ENCODE results near the gene SGTA. TPM values are rescaled to one million over a fixed set of nuclear protein-coding genes. Genes with fewer than 3 reads are reported as not detected.
A peak's percentile ranks its signal among the peaks of the same experiment; 100 is the strongest.

SGTA gene
- total and polyA plus RNA-seq, 2 of the 8 experiments (the other 6 are each of a cell fraction or from before 2014, with no cell fraction given), result 86.8 to 130 TPM

DNA sequence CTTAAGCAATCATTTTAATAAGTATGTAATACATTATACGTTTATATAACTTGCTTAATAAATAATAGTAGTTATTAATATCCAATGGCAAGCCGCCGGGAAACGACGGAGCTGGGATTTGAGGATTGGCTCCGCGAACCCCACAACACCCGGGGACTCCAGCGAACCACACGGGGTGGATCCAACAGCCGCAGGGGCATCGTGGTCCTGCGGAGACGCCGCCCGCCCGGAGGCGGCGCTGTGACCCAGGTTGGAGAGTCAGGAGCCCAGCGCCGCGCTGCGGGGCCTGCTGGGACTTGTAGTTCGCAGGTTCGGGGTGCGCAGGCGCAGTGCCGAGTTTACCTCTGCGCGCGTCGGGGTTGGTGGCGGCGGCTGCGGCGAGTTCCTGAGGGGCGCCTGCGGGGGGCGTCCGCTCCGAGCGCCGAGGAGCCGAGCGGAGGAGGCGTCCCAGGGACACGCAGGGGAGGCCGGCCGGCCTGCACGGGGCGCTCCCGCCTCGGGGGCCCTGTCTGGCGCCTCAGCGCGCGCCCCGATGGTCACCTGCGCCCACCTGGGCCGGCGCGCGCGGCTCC is 36.6 kb upstream of the SGTA start, which contains the start of gene ZNF554 (continued):
- TF ChIP-seq, protein P1, sequence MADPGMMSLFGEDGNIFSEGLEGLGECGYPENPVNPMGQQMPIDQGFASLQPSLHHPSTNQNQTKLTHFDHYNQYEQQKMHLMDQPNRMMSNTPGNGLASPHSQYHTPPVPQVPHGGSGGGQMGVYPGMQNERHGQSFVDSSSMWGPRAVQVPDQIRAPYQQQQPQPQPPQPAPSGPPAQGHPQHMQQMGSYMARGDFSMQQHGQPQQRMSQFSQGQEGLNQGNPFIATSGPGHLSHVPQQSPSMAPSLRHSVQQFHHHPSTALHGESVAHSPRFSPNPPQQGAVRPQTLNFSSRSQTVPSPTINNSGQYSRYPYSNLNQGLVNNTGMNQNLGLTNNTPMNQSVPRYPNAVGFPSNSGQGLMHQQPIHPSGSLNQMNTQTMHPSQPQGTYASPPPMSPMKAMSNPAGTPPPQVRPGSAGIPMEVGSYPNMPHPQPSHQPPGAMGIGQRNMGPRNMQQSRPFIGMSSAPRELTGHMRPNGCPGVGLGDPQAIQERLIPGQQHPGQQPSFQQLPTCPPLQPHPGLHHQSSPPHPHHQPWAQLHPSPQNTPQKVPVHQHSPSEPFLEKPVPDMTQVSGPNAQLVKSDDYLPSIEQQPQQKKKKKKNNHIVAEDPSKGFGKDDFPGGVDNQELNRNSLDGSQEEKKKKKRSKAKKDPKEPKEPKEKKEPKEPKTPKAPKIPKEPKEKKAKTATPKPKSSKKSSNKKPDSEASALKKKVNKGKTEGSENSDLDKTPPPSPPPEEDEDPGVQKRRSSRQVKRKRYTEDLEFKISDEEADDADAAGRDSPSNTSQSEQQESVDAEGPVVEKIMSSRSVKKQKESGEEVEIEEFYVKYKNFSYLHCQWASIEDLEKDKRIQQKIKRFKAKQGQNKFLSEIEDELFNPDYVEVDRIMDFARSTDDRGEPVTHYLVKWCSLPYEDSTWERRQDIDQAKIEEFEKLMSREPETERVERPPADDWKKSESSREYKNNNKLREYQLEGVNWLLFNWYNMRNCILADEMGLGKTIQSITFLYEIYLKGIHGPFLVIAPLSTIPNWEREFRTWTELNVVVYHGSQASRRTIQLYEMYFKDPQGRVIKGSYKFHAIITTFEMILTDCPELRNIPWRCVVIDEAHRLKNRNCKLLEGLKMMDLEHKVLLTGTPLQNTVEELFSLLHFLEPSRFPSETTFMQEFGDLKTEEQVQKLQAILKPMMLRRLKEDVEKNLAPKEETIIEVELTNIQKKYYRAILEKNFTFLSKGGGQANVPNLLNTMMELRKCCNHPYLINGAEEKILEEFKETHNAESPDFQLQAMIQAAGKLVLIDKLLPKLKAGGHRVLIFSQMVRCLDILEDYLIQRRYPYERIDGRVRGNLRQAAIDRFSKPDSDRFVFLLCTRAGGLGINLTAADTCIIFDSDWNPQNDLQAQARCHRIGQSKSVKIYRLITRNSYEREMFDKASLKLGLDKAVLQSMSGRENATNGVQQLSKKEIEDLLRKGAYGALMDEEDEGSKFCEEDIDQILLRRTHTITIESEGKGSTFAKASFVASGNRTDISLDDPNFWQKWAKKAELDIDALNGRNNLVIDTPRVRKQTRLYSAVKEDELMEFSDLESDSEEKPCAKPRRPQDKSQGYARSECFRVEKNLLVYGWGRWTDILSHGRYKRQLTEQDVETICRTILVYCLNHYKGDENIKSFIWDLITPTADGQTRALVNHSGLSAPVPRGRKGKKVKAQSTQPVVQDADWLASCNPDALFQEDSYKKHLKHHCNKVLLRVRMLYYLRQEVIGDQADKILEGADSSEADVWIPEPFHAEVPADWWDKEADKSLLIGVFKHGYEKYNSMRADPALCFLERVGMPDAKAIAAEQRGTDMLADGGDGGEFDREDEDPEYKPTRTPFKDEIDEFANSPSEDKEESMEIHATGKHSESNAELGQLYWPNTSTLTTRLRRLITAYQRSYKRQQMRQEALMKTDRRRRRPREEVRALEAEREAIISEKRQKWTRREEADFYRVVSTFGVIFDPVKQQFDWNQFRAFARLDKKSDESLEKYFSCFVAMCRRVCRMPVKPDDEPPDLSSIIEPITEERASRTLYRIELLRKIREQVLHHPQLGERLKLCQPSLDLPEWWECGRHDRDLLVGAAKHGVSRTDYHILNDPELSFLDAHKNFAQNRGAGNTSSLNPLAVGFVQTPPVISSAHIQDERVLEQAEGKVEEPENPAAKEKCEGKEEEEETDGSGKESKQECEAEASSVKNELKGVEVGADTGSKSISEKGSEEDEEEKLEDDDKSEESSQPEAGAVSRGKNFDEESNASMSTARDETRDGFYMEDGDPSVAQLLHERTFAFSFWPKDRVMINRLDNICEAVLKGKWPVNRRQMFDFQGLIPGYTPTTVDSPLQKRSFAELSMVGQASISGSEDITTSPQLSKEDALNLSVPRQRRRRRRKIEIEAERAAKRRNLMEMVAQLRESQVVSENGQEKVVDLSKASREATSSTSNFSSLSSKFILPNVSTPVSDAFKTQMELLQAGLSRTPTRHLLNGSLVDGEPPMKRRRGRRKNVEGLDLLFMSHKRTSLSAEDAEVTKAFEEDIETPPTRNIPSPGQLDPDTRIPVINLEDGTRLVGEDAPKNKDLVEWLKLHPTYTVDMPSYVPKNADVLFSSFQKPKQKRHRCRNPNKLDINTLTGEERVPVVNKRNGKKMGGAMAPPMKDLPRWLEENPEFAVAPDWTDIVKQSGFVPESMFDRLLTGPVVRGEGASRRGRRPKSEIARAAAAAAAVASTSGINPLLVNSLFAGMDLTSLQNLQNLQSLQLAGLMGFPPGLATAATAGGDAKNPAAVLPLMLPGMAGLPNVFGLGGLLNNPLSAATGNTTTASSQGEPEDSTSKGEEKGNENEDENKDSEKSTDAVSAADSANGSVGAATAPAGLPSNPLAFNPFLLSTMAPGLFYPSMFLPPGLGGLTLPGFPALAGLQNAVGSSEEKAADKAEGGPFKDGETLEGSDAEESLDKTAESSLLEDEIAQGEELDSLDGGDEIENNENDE (IDR thresholded peaks at IDR 0.05; ENCODE audit: insufficient replicate concordance, low read length), result no peak
- no peak for TF ChIP-seq JUN (IDR thresholded peaks at IDR 0.05; ENCODE audit: low read depth, low read length)
- no peak for TF ChIP-seq RFX5 (IDR thresholded peaks at IDR 0.05; ENCODE audit: borderline replicate concordance, low read depth, low read length)
- peak; percentile 80 for TF ChIP-seq SP1 (IDR thresholded peaks at IDR 0.05; ENCODE audit: low read depth, low read length)

Measured in H1 (cell line).